ENCODE data around the gene MSRB1. TPM values are rescaled to one million over a fixed set of nuclear protein-coding genes. Genes with fewer than 3 reads are reported as not detected.
"Not testable (repeated sequence)": the region's sequence is repeated elsewhere in the genome, so short reads cannot be mapped to it uniquely, and the experiment has no call there.

Gene MSRB1
- total RNA-seq, 1 donor from 2014 or later, result 4.1 TPM

DNA sequence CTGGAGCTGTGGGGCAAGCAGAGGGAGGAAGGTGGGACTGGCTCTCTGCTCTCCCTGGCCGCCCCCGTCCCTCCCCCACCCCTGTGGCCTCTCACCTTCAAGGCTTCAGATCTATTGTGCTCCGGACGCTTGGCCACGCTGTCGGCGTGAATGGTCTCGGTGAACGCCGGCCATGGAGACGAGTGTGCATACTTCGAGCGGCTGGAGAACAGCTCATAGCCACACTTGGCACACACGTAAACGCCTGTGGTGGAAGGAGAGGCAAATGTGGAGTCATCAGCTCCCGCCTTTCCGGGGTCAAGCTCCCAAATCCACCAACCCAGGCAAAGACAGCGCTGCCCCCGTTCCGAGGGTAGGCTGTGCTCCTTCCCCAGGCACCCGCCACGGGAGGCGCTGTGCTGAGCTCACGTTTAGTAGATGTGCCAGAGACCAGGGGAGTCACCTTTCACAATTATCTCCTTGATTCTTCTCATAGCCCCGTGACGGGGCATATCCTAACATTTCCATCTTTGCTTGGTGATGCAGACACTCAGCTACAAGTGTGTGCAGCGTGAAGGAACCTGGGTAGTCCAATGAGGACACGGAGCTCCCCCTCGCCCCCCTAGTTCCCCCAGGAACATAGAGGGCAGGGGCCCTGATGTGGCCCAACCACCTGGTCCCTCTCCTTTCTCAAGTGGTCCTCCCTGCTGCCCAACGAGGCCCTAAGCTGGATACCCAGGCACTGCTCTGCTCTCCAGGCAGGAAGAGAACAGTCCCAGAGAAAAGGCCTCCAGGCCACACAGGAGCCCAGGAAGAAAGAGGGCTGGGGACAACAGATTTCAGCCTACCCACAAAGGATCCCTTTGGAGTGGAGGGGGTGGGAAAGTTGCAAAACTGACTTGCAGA lies 1.6 kb downstream of the MSRB1 start:
- DNase-seq (ENCODE audit: low spot score in 2 of 2), result no peak
- FAIRE-seq, result no peak

DNA sequence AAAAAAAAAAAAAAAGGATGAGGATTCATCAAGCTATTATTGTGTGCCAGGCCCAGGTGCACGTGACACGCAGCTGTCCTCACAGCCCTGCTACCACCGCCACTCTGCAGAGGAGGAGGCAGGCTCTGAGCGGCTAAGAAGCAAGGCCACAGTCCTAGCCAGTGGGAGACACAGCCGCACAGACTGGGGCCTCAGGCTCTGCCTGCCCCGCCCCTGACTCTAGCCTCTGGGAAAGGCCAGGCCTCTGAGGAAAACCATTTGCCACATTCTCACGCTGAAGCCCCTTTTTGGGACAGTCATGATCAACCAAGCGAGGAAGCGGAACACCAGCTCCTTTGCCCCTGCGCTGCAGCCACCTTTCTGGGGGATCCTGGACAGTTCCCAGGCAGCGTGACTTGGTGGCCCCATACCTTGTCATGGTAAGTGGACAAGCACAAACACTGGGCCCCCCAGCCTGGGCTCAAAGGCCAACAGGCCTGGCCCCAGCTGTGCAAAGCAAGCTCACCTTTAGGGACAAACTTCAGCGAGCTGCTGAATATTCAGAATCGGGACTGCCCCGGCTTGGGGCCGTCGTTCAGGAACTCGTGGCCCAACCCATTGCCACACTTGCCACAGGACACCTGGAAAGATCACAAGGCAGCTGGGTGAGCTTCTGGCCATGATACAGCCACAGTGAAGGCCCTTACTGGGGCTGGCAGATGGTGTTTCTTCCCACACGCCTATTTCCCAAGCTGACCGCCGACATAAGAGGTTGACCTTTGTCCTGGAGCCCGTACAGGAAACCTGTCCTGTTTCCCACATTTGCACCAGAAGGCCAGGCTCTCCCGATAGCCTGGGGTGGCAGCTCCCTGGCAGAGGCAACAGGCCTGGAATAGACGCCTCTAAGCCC lies 2.5 kb downstream of the MSRB1 start:
- no peak for DNase-seq (ENCODE audit: low spot score in 2 of 2)
- no peak for FAIRE-seq

DNA sequence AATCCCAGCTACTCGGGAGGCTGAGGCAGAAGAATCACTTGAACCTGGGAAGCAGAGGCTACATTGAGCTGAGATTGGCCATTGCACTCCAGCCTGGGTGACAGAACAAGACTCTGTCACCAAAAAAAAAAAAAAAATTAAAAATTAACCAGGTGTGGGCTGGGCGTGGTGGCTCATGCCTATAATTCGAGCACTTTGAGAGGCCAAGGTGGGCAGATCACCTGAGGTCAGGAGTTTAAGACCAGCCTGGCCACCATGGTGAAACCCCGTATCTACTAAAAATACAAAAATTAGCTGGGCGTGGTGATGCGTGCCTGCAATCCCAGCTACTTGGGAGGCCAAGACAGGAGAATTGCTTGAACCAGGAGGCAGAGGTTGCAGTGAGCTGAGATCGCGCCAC lies 3.2 kb downstream of the MSRB1 start:
- FAIRE-seq, result not testable (repeated sequence)

DNA sequence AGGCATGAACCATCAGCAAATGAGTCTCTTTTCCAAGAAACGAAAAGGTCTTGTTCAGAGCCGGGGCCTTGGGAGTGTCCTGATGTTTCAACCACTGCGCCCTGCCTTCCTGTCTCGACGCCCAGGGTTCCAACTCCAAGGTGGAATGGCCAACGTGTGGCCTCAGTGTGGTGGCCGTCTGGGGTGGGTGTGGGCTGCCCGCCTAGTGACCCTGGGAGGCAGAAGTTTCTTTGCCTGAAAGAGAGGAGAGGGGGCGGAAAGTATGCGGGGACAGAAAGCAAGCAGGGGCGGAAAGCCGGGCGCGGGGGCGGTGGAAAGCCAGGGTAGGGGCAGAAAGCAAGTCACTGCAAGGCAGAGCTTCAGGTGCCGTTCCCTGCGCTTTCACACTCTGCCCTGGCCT lies 4.1 kb downstream of the MSRB1 start:
- no peak for FAIRE-seq

More for the DNA sequence above, 3.2 kb downstream of the MSRB1 start:
- not testable (repeated sequence) for DNase-seq (ENCODE audit: low spot score in 2 of 2)

DNA sequence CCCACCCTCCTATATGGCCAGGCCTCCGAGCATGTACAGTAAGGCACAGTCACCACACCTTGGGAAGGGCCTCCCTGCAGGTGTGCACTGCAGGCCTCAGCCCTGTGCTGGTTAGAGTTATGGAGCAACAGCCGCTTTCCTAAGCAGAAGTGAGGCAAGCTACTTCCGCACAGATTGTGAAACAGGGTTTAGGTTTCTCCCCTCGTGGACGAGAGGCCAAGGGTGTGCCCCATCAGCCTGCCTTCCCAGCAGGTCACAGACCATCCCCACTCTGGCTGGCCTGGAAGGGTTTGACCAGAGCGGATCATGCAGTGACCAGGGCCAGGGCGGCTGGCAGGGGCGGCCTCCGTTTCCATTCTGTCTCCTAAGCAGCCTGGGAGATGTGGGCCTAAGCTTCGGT lies 4.7 kb downstream of the MSRB1 start:
- DNase-seq (ENCODE audit: low spot score in 2 of 2) (no peak), FAIRE-seq (no peak)

More for the DNA sequence above, 4.1 kb downstream of the MSRB1 start:
- no peak for DNase-seq (ENCODE audit: low spot score in 2 of 2)

DNA sequence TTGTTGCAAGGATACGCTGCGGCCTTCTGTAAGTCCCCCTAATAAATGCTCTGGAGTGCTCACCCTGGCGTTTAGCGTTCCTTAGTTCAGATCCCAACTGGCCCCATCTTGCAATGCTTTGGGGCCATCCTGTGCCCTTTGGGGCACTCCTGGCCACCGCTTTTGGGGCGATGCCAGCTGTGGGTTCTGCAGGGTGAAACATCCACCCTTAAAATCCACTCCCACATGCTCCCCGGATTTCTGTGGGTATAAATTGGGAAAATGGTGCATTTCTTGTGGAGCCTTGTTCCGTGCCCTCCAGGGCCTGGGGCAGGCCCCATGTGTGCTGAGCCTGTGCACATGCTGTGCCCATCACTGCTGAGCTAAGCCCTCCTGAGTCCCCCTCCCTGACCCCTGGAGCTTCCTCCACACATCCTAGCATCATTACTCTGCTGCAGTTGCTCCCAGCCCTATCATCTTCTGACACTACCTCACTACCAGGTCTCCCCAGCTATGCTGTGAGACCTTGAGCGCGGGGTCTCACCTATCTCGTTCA lies 6.0 kb downstream of the MSRB1 start:
- no peak for DNase-seq (ENCODE audit: low spot score in 2 of 2)
- no peak for FAIRE-seq

DNA sequence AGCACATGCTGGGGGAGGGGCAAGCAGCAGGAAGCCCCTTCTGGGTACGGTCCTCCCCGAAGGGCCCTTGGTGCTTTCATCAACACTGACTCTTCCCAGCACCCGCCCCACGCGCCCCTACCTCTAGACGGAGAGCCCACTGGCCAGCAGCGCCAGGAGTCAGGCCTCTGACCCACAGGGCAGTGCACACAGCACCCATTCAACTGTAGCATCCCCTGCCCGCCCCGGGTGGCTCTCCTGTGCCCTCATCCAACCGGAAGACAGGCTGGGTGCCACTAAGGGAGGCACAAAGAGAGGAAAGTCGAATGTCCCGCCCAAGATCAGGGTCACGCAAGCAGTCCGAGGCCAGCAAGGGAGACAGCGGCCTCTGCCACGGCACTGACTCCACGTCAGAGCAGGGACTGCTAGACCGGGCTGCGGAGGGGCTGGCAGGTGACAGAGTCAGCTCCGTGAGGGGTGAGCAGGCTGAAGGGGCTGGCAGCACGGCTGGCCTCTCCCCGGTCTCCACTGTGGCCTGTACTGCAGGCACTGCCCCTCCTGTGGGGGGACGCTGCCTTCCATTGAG lies 9.8 kb downstream of the MSRB1 start:
- no peak for DNase-seq (ENCODE audit: low spot score in 2 of 2)
- FAIRE-seq, result no peak

DNA sequence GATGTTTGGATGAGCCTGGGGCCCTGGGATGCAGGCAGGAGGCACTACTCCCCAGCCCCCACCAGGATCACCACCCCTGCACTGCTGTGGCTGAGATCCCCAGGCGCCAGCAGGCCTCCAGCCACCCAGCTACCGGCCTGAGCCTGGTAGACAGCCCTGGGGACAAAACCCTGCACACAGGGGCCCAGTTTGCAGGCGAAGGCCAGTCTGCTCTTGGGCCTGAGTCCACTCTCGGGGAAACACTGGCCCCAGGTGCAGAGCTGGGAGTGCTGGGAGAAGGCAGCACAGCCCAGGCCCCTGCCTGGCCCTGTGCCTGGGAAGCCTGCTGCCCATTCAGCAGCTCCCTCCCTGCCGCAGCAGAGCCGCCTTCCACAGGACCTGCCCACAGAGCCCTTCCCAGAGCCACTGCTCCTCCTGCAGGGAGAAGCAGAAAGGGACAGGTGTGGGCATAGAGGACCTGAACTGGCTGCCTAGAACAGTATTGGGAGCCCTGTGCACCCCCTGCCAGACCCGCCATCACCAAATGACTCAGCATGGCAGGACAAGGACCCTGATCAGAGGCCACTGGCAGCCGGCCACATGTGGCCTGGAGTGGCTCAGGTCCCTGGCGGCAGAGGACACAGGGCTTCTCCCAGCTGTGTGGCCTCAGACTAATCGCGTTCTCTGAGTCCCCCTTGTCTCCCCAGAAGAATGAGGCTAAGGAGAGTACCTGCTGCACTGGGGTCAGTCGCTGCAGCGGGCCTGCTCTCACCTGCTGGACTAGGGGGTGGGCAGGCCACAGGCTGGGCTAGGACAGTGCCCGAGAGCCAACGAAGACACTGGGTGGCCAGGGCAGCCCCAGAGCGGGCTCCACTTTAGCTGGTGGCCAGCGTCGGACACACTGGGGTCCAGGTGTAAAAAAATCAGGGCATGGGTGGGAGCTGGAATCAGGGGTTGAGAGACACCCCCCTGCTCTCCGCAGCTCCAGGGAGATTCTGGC lies 10.7 kb downstream of the MSRB1 start:
- FAIRE-seq (no peak), DNase-seq (ENCODE audit: low spot score in 2 of 2) (no peak)

DNA sequence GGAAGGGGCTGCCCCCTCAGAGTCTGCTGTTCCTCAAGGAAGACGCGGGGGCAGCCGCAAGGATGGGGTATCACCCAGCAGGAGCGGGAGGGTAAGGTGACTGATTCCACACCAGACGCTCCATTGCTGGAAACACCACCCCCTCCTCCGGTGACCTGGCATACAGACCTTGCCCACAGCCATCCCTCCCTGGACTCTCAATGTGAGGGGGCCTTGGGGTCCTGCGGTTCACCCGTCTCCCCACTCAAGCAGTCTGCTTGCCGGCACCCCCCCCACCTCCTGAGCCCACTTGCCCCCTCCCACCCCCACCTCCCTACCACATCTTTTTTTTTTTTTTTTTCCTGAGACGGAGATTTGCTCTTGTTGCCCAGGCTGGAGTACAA lies 12.7 kb downstream of the MSRB1 start:
- no peak for DNase-seq (ENCODE audit: low spot score in 2 of 2)
- FAIRE-seq, result no peak

DNA sequence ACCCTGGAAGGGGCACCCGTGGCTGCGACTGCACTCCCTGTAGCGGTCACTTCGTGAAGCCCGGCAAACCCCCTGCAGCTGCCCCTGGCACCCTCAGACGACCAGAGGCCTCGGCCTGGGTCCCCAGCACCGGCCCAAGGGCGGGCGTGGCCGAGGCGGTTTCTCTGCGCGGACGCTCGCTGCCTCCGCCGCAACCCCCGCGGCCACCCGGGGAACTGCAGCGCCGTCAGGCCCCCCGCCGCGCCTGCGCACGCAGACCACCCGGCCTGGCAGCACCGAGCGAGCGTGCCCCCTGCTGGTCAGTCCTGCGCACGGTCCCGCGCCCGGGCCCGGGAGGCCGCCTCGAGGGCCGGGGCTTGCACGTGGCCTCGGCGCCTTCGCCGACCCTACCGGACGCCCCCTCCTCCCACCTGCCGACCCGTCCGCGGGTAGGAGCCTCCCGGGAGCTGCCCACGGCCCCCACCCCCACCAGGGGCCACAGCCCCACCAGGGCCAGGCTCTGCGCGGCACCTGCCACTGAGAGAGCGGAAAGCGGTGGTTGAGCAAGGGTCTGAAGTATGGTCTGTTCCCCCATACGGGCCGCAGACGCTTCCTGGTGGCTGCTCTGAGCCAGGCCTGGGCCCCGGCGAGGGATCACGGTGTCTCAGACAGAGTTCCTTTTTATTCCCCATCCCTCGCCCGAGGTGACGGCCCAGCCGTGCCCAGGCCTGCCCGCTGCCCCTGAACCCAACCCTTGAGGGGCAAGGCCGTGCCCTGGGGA lies 13.2 kb downstream of the MSRB1 start:
- FAIRE-seq, result no peak

DNA sequence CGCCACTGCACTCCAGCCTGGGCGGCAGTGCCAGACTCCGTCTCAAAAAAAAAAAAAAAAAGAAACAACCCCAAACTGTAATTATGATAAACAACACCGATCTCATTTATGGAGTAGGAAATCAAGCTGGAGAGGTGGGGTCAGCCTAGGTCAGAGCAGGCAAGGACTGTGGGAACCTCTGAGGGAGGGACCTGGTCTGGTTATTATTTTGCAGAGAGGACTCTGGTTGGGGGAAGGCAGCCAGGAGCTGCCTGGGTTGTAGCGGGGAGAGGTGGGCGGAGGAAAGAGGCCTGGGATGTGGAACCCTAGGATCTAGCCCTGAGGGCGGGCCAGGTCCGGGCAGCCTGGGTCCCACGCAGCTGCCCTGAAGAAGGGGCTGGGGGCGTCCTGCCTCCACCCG lies 13.9 kb downstream of the MSRB1 start:
- FAIRE-seq, result no peak
- DNase-seq (ENCODE audit: low spot score in 2 of 2), result no peak

More for the DNA sequence above, 13.2 kb downstream of the MSRB1 start:
- peak; percentile 97 to 99 for DNase-seq (ENCODE audit: low spot score in 2 of 2)

DNA sequence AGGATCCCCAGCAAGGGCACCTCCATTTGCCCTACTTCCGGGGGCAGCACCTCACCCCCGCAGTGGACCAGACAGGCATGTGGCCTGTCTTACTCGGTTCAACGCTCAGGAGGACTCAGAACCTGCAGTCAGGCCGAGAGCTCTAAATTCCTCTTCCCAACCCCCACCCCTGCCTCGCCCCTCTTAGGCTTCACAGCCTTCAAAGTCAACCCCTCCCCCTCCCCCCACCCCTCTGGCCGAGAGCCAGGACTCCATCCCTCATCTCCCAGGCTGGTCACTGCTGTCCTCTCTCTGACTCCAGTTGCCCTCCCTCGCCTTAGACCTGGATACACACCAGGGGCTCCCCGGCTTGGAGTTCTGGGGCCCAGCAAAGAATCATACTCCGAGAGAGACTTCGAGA lies 16.7 kb downstream of the MSRB1 start:
- FAIRE-seq, result no peak
- no peak for DNase-seq (ENCODE audit: low spot score in 2 of 2)

DNA sequence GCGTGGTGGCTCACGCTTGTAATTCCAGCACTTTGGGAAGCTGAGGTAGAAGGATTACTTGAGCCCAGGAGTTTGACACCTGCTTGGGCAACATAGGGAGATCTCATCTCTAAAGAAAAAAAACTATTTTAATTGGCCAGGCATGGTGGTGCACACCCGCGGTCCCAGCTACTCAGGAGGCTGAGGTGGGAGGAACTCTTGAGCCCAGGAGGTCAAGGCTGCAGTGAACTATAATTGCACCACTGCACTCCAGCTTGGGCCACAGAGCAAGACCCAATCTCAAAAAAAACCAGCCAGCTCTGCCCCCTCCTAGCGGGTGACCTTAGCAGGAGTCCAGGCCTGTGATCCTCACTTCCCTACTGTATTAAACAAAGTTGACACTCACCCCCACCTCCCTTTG lies 18.9 kb downstream of the MSRB1 start:
- no peak for DNase-seq (ENCODE audit: low spot score in 2 of 2)

DNA sequence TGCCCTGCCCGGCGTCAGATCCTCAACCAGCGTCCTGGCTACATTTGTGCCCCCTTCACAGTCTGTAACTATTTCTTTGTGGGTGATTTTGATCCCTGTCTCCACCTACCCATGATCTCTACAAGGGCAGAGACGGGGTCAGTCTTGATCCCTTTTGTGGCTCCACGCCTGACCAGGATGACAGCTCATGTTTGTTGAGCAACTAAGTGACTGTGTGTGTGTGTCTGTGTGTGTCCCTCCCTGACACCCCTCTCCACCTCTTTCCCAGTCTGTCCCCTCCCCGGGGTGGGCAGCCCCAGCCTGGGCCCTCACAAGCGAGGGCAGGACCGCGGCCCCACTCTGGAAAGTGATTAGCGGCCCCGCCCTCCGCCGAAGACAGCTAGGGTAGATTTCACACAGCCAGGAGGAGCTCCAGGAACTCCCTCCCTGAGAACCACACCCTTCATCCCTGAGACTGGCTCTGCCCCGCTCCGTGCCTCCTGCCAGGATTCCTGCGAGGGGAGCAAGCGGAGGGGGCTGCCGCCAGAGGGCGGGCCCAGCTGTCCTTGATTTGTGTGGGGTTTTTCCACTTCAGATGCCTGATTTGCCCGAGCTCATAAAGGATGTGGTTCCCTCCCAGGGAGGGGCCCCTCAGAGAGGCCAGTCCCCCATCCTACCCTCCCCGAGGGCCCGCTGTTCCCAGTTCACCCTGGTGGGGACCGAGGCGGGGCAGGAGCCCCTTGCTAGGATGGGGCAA lies 19.5 kb downstream of the MSRB1 start:
- no peak for DNase-seq (ENCODE audit: low spot score in 2 of 2)

More for the DNA sequence above, 18.9 kb downstream of the MSRB1 start:
- FAIRE-seq, result no peak

DNA sequence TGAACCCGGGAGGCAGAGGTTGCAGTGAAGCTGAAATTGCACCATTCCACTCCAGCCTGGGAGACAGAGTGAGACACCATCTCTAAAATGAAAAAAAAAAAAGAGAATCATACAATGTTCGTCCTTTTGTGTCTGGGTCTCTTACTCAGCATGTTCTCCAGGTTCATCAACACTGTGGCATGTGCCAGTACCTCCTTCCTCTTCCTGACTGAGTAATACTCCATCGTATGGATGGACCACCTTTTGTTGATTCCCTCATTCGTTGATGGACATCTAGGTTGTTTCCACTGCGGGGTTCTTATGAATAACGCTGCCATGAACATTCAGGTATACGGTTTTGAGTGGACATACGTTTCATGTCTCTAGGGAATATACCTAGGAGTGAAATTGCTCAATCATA lies 20.6 kb downstream of the MSRB1 start:
- DNase-seq (ENCODE audit: low spot score in 2 of 2), result no peak
- no peak for FAIRE-seq

More for the DNA sequence above, 19.5 kb downstream of the MSRB1 start:
- no peak for FAIRE-seq

DNA sequence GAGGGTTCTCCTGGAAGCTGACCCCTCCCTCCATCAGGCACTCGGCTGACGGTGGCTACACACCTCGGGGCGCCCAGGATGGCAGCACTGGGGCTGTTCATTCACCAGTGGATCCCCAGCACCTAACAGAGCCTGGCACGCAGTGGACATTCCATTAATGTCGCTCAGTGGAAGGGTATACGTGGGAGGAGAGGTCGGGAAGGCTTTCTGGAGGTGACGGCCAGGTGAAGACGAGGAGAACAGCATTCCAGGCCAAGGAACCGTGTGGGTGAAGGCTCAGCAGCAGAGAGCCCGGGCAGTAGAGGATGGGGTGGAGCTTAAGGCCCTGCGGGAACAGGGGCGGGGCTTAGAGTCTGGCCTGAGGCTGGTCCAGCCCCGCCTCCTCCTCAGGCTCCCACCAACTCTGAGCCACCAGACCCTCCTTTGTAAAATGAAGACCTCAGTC lies 22.2 kb downstream of the MSRB1 start:
- no peak for DNase-seq (ENCODE audit: low spot score in 2 of 2)
- FAIRE-seq, result no peak

DNA sequence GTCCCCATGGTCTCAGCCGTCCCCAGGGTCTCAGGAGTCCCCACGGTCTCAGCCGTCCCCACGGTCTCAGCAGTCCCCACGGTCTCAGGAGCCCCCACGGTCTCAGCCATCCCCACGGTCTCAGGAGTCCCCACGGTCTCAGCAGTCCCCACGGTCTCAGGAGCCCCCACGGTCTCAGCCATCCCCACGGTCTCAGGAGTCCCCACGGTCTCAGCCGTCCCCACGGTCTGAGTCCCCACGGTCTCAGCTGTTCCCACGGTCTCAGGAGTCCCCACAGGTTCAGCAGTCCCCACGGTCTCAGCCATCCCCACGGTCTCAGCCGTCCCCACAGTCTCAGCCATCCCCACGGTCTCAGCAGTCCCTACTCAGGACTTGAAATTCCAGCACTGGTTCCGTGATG lies 22.9 kb downstream of the MSRB1 start:
- not testable (repeated sequence) for DNase-seq (ENCODE audit: low spot score in 2 of 2); FAIRE-seq
